Right renal pelvis (tissue), 4 donors: ENCODE measurements around the gene CRYL1. TPM values are rescaled to one million over a fixed set of nuclear protein-coding genes. Genes with fewer than 3 reads are reported as not detected.
"Not testable (repeated sequence)": the region's sequence is repeated elsewhere in the genome, so short reads cannot be mapped to it uniquely, and the experiment has no call there.

Experiments
- DNase-seq, 4 donors: peaks; one replicate each; pipeline ENCODE4 v3.0.0-alpha.2; 2013; ENCODE audit warnings: low read depth in 4 of 4, low spot score in 3 of 4, missing footprints in 1 of 4
- polyA plus RNA-seq, 4 donors: library from polyadenylated mRNA; unstranded; fragments of 120-200 nt; gene quantifications; one replicate each; pipeline ENCODE4 v1.2.1, GENCODE V29; 2013; ENCODE audit not compliant: insufficient read length in 4 of 4

The CRYL1 gene
- polyA plus RNA-seq, 4 donors = 136 to 159 (median 141) TPM

- no peak for DNase-seq
These were observed 64.2 kb downstream of the CRYL1 start for GRCh38 chr13:20461481-20461859.

GRCh38 chr13:20460761-20461160, 64.9 kb downstream of the CRYL1 start:
- DNase-seq = no peak

- no peak for DNase-seq
These were observed 68.0 kb downstream of the CRYL1 start for GRCh38 chr13:20457670-20458069.

DNA sequence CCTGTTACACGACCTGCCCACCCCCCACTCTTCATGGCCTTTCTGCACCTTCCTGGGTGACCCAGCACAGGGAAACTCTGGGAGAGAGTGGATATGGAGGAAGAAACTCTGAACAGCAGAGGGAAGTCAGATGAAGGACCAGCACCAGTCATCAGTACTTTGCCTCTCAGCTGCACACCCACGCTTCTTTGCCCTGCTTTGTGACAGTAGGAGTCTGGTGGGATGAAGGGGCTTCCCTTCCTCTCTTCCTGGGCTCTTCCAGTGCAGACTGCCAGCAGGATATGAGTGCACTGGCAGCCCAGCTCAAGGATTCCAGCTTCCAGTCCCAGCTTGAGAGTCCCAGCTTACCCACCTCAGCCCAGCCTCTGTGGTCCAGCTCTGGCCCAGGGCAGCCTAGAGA, 68.9 kb downstream of the CRYL1 start:
- no peak for DNase-seq

DNA sequence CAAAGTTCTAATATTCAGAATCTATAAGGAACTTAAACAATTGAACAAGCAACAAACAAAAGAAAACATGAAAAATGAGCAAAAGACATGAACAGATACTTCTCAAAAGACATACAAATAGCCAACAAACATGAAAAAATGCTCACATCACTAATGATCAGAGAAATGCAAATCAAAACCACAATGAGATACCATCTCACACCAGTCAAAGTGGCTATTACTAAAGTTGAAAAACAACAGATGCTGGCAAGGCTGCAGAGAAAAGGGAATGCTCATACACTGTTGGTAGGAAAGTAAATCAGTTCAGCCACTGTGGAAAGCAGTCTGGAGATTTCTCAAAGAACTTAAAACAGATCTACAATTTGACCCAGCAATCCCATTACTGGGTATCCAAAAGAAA, 74.3 kb downstream of the CRYL1 start:
- DNase-seq = no peak

- no peak for DNase-seq
These were observed 77.2 kb downstream of the CRYL1 start for GRCh38 chr13:20448470-20448869.

DNA sequence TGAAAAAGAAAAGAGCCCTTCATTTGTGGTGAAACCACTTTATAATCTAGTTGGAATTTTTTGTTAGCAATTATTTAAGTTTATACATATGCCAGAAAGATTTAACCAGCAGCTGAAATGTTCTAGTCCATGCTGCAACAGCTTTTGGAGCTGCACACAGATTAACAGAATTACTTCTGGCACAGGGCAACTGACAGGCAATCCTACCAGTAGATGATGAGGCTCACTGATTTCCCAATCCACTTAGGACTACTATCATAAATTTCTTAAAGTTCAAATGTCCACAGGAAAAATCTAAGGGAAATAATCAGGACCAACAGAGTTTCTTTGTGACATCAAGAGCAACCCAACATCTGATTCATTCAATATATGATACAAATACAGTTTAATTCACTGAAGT, 78.8 kb downstream of the CRYL1 start:
- DNase-seq = no peak

- DNase-seq = no peak
These were observed 79.3 kb downstream of the CRYL1 start for GRCh38 chr13:20446405-20446804.

GRCh38 chr13:20442798-20443381, 82.8 kb downstream of the CRYL1 start:
- DNase-seq = peak in 1 of 4 donors; percentile 49

- DNase-seq = no peak
These were observed 83.3 kb downstream of the CRYL1 start for GRCh38 chr13:20442375-20442774.

- no peak for DNase-seq
These were observed 83.8 kb downstream of the CRYL1 start for GRCh38 chr13:20441879-20442278.

DNA sequence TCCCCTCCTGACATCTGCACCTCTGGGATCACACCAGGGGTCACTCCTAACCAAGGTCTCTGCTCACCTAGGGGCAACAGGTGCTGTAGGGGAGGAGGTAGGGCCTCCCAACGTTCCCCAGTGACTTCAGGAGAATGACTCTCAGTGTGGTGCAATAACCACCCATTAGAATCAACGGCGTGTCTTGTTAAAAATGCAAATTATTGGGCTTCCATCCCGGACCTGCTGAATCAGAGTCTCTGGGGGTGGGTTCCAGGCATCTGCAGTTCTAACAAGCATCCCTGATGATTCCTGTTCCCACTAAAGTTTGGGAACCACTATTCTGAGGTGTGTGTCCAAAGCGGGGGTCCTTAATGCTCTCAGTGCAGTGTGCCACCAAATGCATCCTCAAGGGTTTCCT, 84.6 kb downstream of the CRYL1 start:
- no peak for DNase-seq

DNA sequence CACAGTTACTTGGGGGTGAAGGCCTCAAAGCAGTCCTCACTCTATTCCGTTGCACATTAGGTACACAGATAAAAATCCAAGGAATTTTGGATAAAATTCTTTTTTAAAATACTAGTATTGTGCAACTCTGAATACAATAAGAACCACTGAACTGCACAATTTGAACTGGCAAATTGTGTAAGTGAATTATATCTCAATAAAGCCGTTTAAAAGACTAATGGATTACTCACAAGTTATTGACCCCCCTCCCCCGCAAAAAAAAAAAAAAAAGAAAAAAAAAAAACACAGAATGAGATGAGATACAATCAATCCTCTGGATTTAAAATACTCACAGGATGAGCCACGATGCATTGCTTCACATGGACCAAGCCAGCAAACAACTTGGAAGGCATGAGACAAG, 86.4 kb downstream of the CRYL1 start:
- DNase-seq = no peak

DNA sequence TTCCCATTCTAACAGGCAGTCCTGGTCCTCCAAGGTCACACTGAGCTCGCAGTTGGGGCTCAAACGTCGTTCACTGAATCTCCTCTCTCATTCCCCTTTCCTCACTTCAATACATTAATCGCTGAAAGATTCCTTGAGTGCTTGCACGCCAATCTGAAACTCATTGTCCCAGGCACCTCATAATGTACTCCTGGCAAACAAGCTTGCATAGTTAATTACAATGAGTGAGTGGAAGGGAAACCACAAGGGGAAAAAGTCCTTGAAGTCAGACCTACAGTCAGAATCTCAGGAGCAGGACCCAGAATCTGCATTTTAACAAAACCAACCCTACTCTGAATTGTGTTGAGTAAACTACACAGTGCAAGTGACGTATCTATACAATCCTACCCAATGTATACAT, 86.9 kb downstream of the CRYL1 start:
- no peak for DNase-seq

GRCh38 chr13:20436505-20436904, 89.2 kb downstream of the CRYL1 start:
- no peak for DNase-seq

- DNase-seq = no peak
These were observed 89.9 kb downstream of the CRYL1 start for GRCh38 chr13:20435616-20436368.

DNA sequence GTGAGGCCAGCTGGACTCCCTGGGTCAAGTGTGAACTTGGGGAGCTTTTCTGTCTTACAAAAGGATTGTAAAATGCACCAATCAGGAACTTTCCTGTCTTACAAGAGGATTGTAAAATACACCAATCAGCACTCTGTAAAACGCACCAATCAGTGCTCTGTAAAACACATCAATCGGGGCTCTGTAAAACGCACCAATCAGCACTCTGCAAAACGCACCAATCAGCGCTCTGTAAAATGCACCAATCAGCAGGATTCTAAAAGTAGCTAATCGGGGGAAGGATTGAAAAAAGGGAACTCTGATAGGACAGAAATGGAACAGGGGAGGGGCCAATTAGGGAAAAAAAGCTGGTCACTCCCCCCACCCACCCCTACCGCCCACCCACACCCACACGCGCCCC, 91.4 kb downstream of the CRYL1 start:
- not testable (repeated sequence) for DNase-seq

GRCh38 chr13:20431687-20432384, 93.8 kb downstream of the CRYL1 start:
- no peak for DNase-seq

GRCh38 chr13:20431080-20431479, 94.6 kb downstream of the CRYL1 start:
- no peak for DNase-seq

DNA sequence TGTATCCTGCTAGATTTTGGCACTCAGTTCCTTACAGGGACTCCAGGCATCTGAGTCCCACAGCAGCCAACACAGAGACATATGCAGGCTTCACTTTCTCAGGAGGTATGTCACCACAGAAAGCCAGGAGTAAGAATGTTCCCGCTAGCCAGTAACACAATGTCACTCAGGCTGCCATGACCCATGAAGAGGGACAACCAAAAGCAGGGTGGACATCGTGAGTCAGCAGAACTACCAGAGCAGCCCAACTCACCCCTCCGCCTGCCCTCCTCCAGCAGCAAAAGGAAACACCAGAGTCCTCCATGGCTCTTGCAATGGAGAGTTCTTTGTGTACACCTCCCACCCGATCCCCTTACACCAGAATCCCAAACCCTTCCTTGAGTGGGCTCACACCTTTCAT, 95.4 kb downstream of the CRYL1 start:
- no peak for DNase-seq

DNA sequence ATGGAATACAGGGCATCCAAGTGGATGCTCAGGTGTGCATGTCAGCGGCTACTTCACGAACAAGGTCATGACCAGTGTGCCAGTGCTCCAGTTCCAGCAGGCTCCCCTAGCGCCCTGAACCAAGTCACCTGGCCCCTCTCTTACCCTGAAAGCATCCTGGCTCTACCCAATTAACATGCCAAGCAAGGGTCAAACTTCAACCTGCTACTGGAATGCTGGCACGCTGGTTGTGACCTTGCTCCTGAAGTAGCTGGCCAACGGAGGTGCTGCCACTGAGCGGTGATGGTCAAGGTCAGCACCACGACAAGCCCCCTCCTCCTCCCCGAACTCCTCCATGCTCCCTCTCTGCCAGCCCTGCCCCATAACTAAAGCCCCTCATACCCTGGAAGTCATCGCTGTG, 96.0 kb downstream of the CRYL1 start:
- no peak for DNase-seq
